GM18907 (cell line): ENCODE results near the gene ACSS2.

ENCODE experiments used
- ATAC-seq: cut with Tn5 transposase; IDR thresholded peaks from one replicate; pipeline ENCODE4 v1.9.1; 2021; ENCODE audit warnings: mild to moderate bottlenecking, moderate library complexity; ENCODE audit not compliant: unreplicated experiment

ACSS2 gene, protein sequence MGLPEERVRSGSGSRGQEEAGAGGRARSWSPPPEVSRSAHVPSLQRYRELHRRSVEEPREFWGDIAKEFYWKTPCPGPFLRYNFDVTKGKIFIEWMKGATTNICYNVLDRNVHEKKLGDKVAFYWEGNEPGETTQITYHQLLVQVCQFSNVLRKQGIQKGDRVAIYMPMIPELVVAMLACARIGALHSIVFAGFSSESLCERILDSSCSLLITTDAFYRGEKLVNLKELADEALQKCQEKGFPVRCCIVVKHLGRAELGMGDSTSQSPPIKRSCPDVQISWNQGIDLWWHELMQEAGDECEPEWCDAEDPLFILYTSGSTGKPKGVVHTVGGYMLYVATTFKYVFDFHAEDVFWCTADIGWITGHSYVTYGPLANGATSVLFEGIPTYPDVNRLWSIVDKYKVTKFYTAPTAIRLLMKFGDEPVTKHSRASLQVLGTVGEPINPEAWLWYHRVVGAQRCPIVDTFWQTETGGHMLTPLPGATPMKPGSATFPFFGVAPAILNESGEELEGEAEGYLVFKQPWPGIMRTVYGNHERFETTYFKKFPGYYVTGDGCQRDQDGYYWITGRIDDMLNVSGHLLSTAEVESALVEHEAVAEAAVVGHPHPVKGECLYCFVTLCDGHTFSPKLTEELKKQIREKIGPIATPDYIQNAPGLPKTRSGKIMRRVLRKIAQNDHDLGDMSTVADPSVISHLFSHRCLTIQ

GRCh38 chr20:34876406-34877282 is at the start of gene ACSS2:
ACSS2 (plus strand) TSS chr20:34876612; CDS start chr20:34876646, 34 bp downstream.
- ATAC-seq, result peak; percentile 53

GRCh38 chr20:34829191-34829590 is 47.2 kb upstream of the ACSS2 start:
- ATAC-seq, result no peak

- ATAC-seq, result no peak
These were observed 44.5 kb upstream of the ACSS2 start for GRCh38 chr20:34831936-34832335.

- no peak for ATAC-seq
These were observed 41.9 kb upstream of the ACSS2 start for GRCh38 chr20:34834459-34834893.

DNA sequence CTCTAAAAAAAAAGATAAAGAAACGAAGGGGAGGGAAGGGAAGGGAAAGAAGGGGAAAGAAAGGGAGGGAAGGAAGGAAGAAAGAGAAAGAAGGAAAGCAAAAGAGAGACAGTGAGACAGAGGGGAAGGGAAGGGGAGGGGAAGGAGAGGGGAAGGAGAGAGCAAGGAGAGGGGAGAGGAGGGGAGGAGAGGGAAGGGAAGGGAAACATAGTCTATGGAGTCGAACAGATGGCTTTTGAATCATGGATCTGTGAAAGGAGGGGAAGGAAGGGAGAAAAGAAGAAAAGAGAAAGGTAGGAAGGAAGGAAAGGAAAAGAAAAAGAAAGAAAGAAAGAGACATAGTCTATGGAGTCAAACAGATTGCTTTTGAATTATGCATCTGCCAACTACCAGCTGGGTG is 34.3 kb upstream of the ACSS2 start:
- no peak for ATAC-seq

DNA sequence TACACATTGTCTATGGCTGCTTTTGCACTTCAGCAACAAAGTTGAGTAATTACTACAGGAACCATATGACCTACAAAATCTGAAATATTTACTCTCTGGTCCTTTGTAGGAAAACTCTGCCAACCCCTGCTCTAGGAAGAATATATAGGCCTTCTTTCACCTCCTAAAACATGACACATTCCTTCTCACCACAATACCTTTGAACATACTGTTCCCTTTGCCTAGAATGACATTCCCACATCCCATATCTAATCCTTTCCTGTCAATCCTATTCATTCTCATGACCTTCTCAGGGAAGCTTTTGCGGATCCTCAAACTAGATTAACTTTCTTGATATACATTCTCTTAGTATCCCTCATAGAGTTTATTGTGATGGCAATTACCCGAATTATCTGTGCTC is 33.0 kb upstream of the ACSS2 start:
- ATAC-seq, result no peak

DNA sequence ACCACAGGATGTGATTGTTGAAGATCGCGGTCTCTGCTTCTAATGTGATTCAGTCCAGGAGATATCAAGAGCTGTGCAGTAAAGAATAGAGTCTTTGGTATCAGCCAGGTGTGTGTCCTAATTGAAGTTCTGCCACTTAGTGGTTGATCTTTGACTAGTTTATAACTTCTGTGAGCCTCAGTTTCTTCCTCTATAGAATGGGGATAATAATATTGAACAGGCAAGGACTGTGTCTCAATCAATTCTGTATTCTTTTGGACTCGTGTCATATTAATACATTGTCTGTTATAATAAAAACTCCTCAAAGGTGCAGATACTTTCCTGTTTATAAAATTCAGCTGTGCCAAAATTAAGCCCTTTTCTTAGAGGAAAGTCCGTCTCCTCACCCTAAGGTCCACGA is 27.8 kb upstream of the ACSS2 start:
- ATAC-seq, result no peak

- ATAC-seq, result no peak
These were observed 26.6 kb upstream of the ACSS2 start for GRCh38 chr20:34849778-34850177.

GRCh38 chr20:34850969-34851368 is 25.4 kb upstream of the ACSS2 start:
- no peak for ATAC-seq

DNA sequence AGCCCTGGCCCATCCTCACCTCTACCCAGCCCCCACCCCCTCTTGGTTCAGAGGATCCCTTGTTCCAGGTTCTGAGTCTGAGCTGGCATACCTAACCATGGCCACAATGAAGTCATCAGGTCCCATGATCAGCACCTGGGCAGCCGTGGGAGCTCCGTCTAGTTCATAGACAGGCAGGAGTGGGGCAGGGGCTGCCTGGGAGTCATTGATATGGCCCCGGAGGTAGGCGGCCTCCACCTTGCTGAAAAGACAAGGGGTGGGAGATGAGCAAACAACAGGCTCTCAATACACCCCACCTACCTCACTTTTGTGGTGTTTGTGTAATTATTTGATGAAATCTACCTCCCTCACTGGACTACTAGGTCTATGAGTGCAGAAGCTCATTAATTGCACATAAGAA is 24.1 kb upstream of the ACSS2 start:
- ATAC-seq, result no peak

DNA sequence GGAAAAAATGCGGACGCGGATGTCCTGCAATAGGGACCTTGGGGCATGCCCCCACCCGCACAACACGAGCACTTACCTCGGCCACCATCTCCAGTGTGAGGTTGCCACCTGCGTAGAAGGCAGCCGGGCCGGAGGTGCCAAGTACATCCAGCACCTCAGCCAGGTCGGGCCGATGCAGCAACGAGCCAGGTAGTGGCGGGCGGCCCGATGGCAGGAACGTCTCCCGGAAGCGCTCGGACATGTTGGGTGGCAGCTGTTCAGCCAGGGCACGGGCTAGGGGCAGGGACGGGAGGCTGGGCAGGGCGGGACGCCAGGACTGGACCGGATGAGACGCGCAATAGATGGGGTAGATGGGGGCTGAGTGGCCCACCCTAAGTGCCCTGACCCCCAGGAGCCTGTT is 17.0 kb upstream of the ACSS2 start:
- ATAC-seq, result no peak

GRCh38 chr20:34859826-34860545 is 16.4 kb upstream of the ACSS2 start:
- ATAC-seq, result no peak

DNA sequence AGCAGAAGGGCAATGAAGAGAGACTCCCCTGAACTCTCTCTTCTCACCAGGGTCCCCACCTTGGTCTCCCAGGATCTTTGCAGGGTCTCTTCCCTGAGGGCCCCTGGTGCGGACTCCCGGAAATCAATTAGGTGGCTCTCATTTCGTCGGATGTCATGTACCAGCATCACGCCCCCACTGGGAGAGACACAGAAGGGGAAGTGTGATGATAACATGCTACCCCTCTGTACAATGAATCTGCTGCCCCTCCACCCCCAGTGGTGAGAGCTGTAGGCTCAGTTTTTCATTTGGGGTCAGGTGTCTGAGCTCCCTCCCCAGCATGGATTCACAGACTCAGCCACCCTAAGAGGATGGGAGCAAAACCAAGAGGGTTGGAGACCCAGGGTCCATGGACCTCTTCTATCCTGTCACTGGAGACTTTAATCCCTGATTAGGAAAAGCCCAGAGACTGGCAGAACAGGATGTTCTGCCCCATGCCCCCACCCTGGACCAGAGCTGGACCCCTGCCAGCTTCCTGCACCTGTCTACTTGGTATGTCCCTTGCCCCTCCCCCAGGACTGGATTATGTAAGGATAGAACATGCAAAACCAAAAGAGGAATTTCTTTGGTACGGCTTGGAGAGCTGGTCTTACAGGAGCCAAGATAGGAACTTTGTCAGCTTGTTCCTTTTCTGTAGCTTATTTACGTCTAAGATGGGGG is 14.9 kb upstream of the ACSS2 start:
- ATAC-seq, result no peak

DNA sequence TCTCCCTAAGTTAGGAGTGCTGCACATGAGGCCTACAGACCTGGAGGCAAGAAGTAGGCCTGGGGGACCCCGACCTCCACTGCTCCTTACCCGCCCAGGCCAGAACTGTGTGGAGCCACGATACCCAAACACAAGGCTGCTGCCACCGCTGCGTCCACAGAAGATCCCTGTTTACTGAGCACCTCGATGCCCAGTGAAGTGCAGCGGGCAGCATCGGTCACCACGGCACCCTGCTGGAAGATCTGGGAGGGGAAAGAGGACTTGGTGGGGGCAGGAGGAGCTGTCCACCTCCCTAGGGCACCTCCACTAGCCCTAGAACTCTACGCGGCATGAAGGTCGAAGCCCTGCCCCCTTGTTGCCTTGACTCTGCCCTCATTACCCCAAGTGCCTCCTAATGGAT is 13.7 kb upstream of the ACSS2 start:
- no peak for ATAC-seq

DNA sequence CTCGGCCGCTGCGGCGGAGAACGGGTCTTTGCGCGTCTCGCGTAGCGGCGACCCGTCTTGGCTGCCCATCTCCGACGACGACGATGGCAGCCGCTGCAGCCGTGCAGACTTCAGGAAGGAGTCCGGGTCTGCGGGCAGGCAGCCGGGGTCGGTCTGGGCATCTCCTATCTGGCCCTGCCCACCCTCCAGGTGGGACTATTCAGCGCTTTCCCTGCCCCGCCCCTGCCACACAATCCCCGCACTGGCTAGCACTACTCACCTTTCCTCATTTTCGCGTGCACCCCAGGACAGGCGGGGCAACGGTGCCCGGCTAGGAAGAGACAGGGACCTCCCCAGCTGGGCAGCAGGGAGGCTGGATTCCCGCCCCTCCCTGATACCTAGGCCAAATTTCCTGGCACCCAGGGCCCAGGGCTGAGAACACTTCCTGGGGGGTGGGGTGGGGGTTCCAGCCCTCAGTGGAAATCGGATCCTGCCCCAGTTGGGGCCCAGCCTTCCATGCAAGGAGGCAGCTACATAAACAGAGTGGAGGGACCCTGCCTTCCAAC is 12.9 kb upstream of the ACSS2 start:
- no peak for ATAC-seq

DNA sequence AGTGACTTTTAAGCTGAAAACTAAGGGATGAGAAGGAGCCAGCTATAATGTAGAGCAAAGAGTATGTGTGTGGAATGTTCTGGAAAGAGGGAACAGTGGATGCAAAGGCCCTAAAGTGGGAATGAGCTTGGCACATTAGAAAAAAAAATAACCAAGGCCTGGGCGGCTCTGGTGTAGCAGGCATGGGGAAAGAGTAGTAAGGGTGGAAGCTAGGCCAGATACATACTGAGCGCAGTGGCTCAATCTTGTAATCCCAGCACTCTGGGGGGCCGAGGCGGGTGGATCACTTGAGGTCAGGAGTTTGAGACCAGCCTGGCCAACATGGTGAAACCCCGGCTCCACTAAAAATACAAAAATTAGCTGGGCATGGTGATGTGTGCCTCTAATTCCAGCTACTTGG is 12.2 kb upstream of the ACSS2 start:
- ATAC-seq, result no peak

DNA sequence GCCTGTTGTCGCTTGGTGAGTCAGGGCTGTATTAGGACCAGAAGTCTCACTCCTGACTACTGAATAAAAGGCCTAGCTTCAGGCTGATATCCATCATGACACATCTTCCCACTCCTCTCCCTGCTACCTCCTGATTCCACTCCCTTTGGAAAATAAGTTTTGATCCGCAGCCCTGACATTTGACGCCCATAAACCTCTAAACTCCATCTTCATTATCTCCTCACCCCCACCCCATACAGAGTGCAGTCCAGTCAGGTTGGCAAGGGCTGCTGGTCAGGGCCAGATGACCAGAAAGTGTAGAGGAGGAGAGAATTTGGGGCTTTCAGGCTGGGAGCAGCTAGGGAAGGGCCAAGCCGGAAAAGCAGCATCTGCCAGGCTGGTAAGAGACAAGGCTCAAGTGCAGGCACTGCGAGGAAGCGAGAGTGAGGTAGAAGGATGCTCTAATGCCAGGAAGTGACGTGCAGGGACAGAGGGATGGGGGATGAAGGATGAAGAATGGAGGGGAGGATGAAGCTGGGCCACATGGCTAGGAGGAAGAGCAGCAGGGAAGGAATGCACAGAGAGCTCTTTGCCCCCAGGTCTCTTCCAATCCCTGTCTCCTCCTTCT is 5.0 kb upstream of the ACSS2 start:
- ATAC-seq, result no peak

DNA sequence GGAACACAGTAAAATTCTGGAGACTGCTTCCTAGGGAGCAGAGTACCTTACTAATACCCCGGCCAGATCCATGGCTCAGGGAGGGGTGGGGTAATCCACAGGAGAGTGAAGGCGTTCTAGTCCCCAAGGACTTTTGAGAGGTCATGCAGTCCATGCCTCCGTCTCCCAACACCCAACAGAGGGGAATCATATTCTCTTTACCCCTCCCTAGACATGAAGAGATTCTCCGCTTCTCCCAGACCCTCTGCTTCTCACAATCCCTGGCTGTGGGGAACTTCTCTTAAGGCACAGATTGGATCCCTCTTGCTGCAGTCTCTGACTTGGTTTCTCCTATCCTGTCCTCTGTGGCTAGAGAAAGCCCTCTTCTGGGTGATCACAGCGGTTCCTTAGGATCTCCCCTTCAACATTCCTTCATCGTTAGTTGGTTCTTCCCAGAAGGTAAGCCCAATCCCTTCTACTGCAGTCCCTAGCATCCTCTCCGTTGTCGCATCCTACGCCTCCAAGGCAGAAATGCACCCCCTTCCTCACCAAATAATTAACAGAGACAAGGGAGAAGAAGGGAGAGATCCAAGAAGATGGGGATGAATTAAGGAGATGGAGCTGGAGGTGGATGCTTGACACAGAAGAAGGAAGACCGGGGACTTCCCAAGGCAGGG is 4.3 kb upstream of the ACSS2 start:
- ATAC-seq, result no peak
